DMS79 treated with DMSO at 0.1 percent for 48 hours (cell line): ENCODE data around the gene SMAP1.

Experiments used
- DNase-seq: peaks from one replicate; lab custom pipeline; 2025; lab: John Stamatoyannopoulos, UW

SMAP1 gene

DNA sequence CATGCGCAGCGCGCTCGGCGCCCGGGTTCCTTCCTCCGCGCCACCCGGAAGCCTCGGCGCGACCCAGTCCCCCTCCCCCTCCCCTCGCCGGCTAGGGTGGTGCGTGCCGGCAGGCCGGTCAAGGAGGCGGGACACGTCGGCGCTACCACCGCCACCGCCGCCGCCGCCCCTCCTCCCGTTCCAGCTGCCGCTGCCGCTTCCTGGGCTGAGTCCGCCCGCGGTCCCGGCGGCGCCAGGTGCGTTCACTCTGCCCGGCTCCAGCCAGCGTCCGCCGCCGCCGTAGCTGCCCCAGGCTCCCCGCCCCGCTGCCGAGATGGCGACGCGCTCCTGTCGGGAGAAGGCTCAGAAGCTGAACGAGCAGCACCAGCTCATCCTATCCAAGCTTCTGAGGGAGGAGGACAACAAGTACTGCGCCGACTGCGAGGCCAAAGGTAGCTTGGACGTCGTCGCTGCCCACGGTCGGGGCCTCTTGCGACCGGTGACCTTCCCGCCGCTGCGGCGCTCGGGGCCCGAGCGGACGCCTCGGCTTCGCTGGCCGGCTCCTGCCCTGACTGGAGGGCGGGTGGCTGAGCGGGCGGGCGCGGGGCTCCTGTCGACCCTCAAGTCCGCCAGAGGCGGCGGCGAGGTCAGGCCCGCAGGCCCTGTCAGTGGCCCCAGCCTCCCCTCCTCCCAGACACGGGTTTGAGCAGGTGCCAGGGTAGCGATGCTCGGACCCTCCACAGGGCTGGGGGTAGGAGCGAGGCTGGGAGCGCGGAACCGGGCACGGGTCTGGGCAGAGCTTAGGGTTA lies at the start of gene SMAP1:
Gene SMAP1, plus strand, starts transcription at position 173 of the 788 bp plus-strand sequence. Its CDS starts 141 bp downstream, at position 314.
- DNase-seq: peak; percentile 81

DNA sequence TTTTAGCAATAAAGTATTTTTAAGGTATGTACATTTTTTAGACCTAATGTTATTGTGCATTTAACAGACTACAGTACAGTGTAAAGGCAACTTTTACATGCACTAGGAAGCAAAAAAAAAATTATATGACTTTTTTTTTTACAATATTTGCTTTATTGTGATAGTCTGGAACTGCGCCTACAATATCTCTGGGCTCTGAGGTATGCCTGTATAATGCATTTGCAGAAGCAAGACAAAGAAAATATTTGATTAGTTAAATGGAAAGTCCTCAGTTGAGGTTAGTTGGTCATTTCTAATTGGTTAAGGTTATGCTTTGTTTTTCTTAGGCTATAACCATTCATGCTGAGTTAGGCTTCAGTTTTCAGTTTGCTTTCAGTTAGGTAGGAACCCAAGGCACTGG lies 46.9 kb upstream of the SMAP1 start:
- DNase-seq: no peak

DNA sequence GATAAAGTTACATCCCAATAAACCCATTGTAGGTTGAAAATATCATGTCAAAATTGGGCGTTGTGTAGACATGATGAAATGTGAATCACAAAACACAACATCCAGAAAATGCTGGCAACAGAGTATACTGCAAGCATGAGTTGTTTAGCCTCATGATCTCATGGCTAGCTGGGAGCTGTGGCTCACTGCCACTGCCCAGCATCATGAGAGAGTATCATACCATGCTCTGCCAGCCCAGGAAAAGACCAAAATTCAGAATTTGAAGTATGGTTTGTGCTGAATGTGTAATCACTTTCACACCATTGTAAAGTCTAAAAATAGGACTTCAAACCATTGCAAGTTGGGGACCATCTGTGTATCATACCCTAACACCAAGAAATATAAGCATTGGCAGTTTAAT lies 45.2 kb upstream of the SMAP1 start:
- DNase-seq: no peak

DNA sequence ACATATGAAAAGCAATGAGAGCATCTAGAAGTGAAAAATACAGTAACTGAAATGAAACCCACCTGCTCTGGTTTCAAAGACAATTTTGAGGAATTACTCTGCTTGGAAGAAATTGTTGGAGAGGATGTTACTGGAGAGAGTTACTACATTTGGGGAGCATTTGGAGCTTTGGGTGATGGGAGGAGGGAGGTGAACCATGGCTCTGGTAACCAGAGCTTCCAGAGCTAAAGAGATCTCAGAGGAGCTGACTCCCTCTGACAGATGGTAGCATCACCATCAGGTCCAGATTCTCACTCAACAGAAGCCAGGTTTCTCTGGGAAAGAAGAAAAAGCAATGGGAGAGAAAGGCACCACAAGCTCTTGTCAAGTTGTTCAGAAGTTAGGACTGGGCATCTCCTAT lies 42.2 kb upstream of the SMAP1 start:
- DNase-seq: no peak

DNA sequence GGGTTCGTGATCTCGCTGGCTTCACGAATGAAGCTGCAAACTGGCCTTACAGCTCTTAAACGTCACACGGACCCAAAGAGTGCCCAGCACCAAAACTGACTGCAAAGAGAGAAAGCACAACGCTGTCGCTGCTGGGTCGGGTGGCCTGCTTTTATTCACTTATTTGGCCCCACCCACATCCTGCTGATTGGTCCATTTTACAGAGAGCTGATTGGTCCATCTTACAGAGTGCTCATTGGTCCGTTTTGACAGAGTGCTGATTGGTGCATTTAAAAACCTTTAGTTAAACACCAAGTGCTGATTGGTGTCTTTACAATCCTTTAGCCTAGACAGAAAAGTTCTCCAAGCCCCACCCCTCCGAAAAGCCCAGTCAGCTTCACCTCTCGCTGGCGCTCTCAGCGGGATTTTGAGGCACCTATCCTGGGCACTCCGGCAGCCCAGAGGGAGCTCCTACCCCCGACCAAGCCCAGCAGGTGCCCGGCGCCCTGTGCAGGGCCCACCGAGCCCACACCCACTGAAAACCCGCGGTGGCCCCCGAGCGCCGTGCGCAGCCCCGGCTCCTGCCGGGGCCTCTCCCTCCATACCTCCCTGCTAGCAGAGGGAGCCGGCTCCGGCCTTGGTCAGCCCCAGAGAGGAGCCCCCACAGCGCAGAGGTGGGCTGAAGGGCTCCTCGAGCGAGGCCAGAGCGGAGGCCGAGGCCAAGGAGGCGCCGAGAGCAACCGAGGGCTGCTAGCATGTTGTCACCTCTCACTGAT lies 40.0 kb upstream of the SMAP1 start:
- no peak for DNase-seq

DNA sequence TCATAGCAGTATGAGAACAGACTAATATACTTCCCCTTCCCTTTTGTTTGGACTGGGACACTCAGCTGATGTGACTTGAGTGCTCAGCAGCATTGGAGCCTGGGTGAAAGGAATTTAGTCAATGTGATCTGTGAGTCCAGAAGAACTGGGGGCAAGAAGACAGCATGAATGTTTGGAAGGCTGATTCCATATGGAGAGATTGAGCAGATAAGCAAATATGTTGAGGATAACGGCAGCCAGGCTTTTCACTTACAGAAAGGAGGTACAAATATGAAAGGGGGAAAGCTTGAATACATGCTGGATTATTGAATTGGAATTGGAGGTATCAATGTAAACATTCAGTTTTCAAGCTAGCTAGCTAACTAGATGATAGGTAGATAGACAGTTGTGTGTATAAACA lies 37.8 kb upstream of the SMAP1 start:
- DNase-seq: no peak

DNA sequence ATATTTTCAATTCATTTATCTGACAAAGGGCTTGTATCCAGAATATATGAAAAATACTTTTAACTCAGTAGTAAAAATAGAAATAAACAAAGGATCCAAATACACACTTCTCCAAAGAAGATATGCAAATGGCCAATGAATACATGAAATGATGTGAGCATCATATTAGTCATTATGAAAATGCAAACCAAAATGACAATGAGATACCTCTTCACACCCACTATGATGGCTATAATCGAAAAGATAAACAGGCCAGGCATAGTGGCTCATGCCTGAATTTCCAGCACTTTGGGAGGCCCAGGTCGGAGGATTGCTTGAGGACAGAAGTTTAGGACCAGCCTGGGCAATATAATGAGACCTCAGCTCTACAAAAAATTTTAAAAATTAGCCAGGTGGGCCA lies 33.8 kb upstream of the SMAP1 start:
- DNase-seq: no peak

DNA sequence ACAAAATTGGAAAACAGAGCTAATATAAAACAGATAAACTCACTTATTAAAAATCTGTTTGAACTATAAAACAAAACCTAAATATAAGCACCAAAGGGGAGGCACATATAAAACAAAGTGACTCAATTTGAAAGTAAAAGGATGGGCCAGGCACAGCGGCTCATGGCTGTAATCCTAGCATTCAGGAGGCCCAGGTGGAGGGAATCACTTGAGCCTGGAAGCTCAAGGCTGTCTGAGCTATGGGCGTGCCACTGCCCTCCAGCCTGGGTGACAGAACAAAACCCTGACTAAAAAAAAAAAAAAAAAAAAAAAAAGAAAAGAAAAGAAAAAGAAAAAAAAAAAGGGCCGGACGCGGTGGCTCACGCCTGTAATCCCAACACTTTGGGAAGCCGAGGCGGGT lies 31.1 kb upstream of the SMAP1 start:
- DNase-seq: no peak

DNA sequence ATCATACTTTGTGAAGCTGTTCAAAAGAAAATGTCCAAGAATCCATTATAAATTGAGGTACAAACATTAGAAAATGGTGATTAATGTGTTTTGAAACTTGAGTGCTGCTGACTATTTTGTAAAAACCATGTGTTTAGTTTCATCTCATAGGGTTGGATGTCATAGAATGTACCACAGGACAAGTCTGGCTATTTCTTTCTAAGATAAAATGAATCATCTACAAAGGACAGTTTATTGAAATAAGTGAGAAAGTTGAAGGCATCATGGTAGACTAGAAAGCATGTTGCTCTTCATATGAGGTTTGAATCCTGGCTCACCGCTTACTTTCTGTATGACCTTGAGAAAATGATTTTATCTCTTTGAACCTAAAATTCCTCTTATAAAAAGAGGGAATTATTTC lies 29.2 kb upstream of the SMAP1 start:
- DNase-seq: no peak

DNA sequence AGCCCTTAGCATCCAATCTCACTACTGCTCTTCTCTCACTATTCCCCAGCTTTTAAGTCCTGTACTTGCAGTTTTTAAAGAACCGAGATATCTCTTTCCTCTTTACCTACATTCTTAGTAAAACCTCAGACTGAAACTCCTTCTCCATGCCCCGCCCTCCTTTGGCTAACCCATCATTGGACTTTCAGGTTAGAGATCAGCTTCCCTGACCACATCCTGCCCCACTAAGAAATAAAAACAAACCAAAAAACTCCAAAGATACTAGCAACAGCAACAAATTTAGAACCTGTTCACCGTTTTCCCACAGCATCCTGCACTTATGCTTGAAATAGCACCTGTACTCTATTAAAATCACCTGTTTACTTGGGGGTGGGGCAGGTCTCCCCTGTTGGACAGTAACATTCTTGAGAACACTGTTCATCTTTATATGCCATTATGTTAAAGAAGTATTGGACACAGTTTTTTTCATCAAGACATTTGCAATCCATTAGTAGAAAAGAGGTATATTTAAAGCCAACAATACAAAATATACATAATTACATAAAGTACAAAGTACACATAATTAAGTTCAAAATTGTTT lies 16.3 kb upstream of the SMAP1 start:
- DNase-seq: no peak

DNA sequence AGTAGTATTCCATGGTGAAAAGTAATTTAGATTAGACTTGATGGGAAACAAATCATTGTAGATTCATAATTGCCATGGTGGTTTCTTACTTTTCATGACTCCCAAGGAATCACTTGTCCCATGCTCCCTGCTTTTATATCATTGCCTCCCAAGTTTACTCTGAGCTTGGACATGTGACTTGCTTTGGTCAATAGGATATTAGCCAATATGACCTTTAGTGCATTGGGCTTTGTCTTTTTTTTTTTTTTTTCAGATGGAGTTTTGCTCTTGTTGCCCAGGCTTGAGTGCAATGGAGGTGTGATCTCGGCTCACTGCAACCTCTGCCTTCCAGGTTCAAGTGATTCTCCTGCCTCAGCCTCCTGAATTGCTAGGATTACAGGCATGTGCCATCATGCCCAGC lies 15.5 kb upstream of the SMAP1 start:
- DNase-seq: no peak

DNA sequence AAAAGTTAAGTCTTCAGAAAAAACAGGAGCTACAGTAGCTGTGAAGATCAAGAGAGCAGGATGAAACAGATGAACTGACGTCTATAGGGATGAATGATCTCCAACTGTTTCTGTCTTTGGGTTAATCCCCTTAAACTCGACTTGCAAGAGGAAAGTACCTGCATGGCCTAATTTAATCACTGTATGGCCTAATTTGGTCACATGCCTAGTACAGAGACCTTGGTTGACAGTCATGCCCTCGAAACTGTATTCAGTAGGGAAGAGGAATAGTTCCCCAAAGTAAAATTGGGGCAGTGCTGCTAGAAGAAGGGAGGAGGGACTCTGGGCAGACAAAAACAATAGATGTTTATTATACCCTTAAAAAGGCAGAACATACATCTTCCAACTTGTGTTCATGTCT lies 10.0 kb upstream of the SMAP1 start:
- no peak for DNase-seq

DNA sequence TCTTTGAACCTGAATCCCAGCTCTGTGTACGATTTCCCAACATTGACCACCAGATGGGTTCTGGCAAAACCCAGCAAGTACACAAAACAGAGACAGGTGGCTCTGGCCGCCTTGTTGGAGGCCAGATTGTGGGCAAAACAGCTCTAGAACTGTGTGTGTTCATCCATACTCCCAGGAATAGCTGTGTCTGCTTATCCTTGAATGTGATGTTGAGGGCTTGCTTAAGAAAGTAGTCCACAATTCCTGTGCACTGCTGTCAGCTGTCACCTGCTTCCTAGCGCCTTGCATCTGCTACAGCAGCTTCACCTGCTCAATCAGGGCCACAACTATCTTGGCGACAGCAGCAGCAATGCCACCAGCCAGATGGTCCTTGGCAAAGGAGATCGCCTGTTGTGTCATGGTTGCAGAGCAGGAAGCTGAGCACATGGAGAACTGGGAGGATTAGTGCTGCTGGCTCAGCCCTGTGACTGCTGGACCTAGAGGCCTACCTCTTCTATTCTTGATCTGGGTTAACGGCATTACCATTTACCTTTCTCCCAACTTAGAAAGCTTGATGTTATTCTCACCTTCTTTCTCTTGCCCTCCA lies 3.7 kb upstream of the SMAP1 start:
- no peak for DNase-seq

DNA sequence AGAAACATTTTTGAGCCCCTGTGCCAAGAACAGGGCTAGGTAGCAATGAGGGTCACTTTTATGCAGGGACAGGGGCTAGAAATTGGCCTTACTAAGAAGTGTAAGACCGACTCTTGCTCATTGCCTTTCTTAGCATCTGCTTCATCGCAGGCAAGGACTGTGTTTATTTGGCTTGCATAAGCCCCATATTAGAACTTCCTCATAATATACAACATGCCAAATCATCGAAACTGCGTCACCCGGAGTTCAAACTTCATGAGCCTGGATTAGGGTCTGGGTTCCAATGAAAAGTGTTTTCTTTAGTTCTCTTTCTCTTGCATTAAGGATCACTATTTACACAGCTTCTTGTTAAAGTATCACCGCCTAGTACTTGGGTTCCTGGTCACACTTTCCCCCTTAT lies 977 bp upstream of the SMAP1 start:
- DNase-seq: no peak

DNA sequence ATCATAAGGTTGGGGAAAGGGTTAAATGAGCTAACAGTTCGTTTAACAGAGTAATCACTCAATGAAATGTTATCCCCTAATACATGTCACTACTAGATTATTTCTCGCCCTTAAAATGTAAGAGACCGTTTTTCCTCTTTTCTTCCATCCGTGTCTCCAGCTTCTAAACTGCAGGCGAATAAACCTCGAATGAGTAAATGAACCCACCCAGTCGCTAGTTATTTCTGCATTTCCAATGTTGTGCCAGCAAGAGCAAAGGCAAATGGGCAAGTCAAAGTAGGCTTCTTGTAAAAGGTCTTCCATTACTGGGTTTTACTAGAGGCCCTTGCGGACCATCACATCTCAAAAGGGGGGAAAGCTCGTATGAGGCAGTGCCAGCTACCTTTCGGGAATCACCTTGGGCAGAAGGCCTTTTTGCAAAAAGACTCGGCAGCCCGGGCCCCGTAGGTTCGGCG lies 400 bp upstream of the SMAP1 start:
- DNase-seq: no peak

DNA sequence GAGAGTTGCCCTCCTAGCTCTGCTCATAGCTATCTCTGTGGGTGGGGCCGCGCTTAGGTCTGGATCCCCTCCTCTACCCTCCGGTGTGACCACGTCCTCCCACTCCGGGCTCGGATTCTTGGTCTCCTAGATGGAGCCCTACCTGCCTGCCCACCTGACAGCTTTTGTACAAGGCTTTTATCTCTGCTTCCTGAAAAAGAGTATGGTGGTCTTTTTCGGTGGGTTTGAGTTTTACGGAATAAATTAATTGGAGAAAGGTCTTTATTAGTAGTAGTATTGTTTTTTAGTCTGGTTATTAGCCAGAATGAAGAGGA lies 773 bp downstream of the SMAP1 start:
- peak; percentile 55 for DNase-seq

DNA sequence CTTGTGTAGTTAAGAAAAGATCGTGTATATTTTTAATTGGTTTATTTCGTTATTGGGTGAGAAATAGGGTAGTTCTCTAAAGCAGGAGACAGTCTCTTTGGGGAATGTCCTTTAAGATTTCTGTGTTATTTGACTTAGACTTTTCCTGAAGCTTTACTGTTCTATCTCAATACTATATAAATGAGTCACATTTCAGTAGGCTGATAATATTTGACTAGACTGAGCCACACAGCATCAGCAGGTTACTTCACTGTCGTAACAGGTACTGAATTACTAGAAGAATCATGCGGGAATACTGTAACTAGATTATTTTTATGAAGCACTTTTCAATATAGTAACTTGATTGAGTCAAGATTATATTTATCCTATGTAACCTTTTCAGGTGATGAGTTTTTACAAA lies 1.4 kb downstream of the SMAP1 start:
- DNase-seq: no peak

DNA sequence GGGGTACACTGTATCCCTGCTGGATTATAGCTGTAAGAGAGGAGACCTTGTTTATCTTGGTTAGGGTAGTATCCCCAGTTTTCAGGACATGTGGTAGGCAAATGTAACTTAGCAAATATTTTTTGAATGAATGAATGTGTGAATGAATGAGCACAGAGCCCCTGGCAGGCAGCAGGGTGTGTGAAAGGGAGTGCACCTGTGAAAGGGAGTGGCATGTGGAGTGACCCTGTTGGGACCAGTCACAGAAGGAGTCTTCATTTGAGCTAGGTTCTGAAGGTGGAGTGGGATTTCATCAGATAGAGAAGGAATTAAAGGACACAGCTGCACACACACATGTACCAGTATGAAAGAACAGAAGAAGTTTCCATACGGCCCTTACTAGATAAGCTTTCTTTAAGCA lies 4.9 kb downstream of the SMAP1 start:
- no peak for DNase-seq

DNA sequence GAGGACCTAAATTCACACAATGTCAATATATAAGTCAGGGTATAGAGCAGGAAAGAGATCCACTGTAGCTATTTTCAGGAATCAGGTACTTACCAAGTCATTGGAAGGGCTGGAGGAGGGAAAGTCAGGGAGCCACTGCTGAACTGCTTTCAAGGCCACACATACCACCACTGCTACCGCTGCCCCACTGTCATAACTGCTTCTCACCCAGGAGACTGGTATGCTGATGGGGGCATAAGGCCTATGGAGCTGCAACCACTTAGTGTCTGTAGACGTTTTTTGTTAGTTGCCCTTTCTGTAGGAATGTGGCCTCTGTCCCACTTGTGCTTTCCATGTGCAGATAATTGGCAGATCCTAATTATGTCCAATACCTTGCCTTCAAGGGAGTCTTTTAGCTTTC lies 5.4 kb downstream of the SMAP1 start:
- DNase-seq: no peak

DNA sequence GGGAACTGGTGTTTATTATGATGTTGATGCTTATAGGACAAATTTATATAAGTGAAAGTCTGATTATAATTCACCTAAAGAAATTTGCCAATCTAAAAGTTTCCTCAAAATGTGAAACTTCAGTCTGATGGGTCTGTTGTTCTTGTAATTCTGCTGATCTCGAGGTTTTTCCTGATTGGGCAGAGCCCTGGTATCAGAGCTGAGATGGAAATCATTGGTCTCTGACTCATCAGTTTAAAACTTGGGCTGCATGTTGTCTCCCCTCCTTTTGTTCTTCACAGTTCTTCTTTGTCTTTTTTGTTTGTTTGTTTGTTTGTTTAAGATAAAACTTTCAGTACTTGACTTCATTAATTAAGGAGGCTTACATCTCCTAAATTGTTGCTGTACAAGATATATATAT lies 5.9 kb downstream of the SMAP1 start:
- DNase-seq: no peak

DNA sequence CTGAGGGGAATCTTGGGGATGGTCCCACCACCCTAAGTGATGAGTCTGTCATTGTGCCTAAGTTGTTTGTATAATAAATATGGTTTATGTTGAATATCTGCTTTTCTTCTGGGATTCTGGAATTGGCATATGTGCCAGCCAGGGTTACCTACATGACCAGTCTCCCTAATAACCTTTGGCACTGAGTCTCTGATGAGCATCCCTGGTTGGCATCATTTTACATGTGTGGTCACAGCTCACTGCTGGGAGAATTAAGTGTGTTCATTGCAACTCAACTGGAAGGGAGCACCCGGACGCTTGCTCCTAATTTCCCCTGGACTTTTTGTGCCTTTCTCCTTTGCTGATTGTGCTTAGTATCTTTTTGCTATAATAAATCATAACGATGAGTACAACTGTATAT lies 8.1 kb downstream of the SMAP1 start:
- no peak for DNase-seq

DNA sequence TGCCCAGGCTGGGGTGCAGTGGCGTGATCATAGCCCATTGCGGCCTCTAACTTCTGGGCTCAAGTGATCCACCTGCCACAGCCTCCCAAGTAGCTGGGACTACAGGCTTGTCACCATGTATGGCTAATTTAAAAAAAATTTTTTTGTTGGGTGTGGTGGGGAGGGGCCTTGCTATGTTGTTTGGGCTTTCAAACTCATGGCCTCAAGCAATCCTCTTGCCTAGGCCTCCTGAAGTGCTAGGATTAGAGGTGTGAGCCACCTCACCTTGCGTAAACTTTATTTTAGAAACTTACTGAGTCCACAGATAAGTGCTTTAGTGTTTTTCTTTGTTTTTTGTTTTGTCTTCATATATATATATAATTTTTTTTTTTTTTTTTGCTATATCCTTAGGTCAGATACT lies 9.1 kb downstream of the SMAP1 start:
- DNase-seq: no peak

DNA sequence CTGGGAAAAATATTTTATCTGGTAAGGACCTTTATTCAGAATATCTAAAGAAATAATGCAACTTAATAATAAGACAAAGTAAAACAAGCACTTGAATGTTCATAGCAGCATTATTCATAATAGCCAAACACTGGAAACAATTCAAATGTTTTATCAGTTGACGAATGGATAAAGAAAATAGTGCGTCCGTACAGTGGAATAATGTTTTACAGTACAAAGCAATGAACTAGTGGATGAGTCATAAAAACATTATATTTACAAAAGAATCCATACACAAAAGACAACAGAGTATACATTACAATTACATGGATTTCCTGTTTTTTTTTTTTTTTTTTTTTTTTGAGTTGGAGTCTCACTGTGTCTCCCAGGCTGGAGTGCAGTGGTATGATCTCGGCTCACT lies 12.7 kb downstream of the SMAP1 start:
- no peak for DNase-seq
